Muscle layer of colon (tissue), 2 donors: Measurements from ENCODE around the gene CGB3.
"Not testable (repeated sequence)": the region's sequence is repeated elsewhere in the genome, so short reads cannot be mapped to it uniquely, and the experiment has no call there.

Source experiments
- H3K27ac ChIP-seq: one replicate; pipeline ENCODE4 v1.7.0; 2013; ENCODE audit warnings: low read depth, mild to moderate bottlenecking, low read length, moderate library complexity
- H3K27me3 ChIP-seq, 2 donors: one replicate each; pipeline ENCODE4 v1.7.0; 2013; ENCODE audit warnings: low read length in 2 of 2, mild to moderate bottlenecking in 2 of 2; ENCODE audit not compliant: insufficient read depth in 2 of 2, control insufficient read depth in 1 of 2
- H3K36me3 ChIP-seq: one replicate; pipeline ENCODE4 v1.7.0; 2013; ENCODE audit warnings: mild to moderate bottlenecking, low read length; ENCODE audit not compliant: insufficient read depth
- H3K4me1 ChIP-seq: one replicate; pipeline ENCODE4 v1.7.0; 2013; ENCODE audit warnings: mild to moderate bottlenecking, low read length; ENCODE audit not compliant: insufficient read depth
- H3K4me3 ChIP-seq, 2 donors: one replicate each; pipeline ENCODE4 v1.7.0; 2013; ENCODE audit warnings: low read length in 2 of 2, low read depth in 1 of 2, mild to moderate bottlenecking in 1 of 2, moderate library complexity in 1 of 2
- H3K9ac ChIP-seq: one replicate; pipeline ENCODE4 v1.7.0; 2013; ENCODE audit warnings: low read length
- H3K9me3 ChIP-seq: one replicate; pipeline ENCODE4 v1.7.0; 2013; ENCODE audit warnings: mild to moderate bottlenecking, low read length
- donor health status: abdominal sarcoma.
- donor health status: Adenocarcinoma of cecum.

Gene CGB3

GRCh38 chr19:49020342-49020741 lies 3.8 kb downstream of the CGB3 start:
- Histone ChIP-seq H3K27me3 (peaks cover 0 to 37% of the 10 kb centered on the region in 2 donors), H3K27ac (no peak overlapping the region), H3K9me3 (no peaks in the 10 kb centered on the region), H3K4me1 (no peaks in the 10 kb centered on the region), H3K4me3 (no peak overlapping the region), H3K9ac (no peak overlapping the region), H3K36me3 (peaks cover 7% of the 10 kb centered on the region)

GRCh38 chr19:49019242-49019932 lies 4.7 kb downstream of the CGB3 start:
- Histone ChIP-seq H3K4me3 (peak overlapping the region in 1 of 2 donors; percentile 53), H3K9ac (no peak overlapping the region)

GRCh38 chr19:49018388-49019241 lies 5.5 kb downstream of the CGB3 start:
- not testable (repeated sequence) for H3K27ac ChIP-seq, H3K9me3 ChIP-seq, H3K9ac ChIP-seq, H3K4me1 ChIP-seq
- H3K36me3 ChIP-seq, result peaks cover 10% of the 10 kb centered on the region
- H3K4me3 ChIP-seq, result peak overlapping the region in 1 of 2 donors; percentile 53
- peaks cover 0 to 37% of the 10 kb centered on the region in 2 donors for H3K27me3 ChIP-seq

More at GRCh38 chr19:49019242-49019932, 4.7 kb downstream of the CGB3 start:
- Histone ChIP-seq H3K36me3 (peaks cover 10% of the 10 kb centered on the region), H3K9me3 (no peaks in the 10 kb centered on the region), H3K27ac (no peak overlapping the region), H3K4me1 (no peaks in the 10 kb centered on the region), H3K27me3 (peaks cover 0 to 37% of the 10 kb centered on the region in 2 donors)

- H3K27me3 ChIP-seq, result peaks cover 0 to 37% of the 10 kb centered on the region in 2 donors
- no peak overlapping the region for H3K27ac ChIP-seq
- peaks cover 10% of the 10 kb centered on the region for H3K36me3 ChIP-seq
- no peaks in the 10 kb centered on the region for H3K4me1 ChIP-seq
- no peak overlapping the region for H3K9ac ChIP-seq
- H3K4me3 ChIP-seq, result peak overlapping the region; percentile 53 to 64
- no peaks in the 10 kb centered on the region for H3K9me3 ChIP-seq
Observed at GRCh38 chr19:49017666-49018351, 6.3 kb downstream of the CGB3 start.

GRCh38 chr19:49017041-49017665 lies 7.0 kb downstream of the CGB3 start, which contains the start of gene LHB:
TSS of gene LHB (minus strand) at chr19:49017091. CDS start at chr19:49017081, 10 bp downstream.
- Histone ChIP-seq H3K4me3 (peak within 1 kb of the TSS; percentile 53 to 64), H3K9me3 (no peaks in the 10 kb centered on the region), H3K27me3 (peaks cover 0 to 37% of the 10 kb centered on the region in 2 donors), H3K27ac (no peak within 1 kb of the TSS), H3K36me3 (peaks cover 10% of the 10 kb centered on the region), H3K9ac (no peak within 1 kb of the TSS), H3K4me1 (no peaks in the 10 kb centered on the region)

GRCh38 chr19:49016067-49016839 lies 7.9 kb downstream of the CGB3 start:
- no peaks in the 10 kb centered on the region for H3K4me1 ChIP-seq
- H3K36me3 ChIP-seq, result peaks cover 10% of the 10 kb centered on the region
- H3K27ac ChIP-seq, result no peak overlapping the region
- no peaks in the 10 kb centered on the region for H3K9me3 ChIP-seq
- peaks cover 0 to 37% of the 10 kb centered on the region in 2 donors for H3K27me3 ChIP-seq
- no peak overlapping the region for H3K9ac ChIP-seq
- no peak overlapping the region for H3K4me3 ChIP-seq

GRCh38 chr19:49014870-49015255 lies 9.3 kb downstream of the CGB3 start:
- Histone ChIP-seq H3K36me3 (peaks cover 20% of the 10 kb centered on the region), H3K27me3 (peaks cover 0 to 24% of the 10 kb centered on the region in 2 donors)

GRCh38 chr19:49014123-49014869 lies 9.8 kb downstream of the CGB3 start:
- Histone ChIP-seq H3K9me3 (no peaks in the 10 kb centered on the region), H3K27me3 (peaks cover 0 to 18% of the 10 kb centered on the region in 2 donors), H3K36me3 (peaks cover 23% of the 10 kb centered on the region), H3K4me3 (no peak overlapping the region), H3K4me1 (no peaks in the 10 kb centered on the region), H3K27ac (no peak overlapping the region), H3K9ac (no peak overlapping the region)

More at GRCh38 chr19:49014870-49015255, 9.3 kb downstream of the CGB3 start:
- no peaks in the 10 kb centered on the region for H3K4me1 ChIP-seq
- no peaks in the 10 kb centered on the region for H3K9me3 ChIP-seq
- H3K4me3 ChIP-seq, result no peak overlapping the region
- no peak overlapping the region for H3K9ac ChIP-seq
- no peak overlapping the region for H3K27ac ChIP-seq

GRCh38 chr19:49011194-49011593 lies 12.9 kb downstream of the CGB3 start:
- Histone ChIP-seq H3K36me3 (peaks cover 29% of the 10 kb centered on the region), H3K4me3 (no peak overlapping the region), H3K4me1 (no peaks in the 10 kb centered on the region), H3K9me3 (no peaks in the 10 kb centered on the region), H3K27me3 (no peaks in the 10 kb centered on the region), H3K27ac (no peak overlapping the region), H3K9ac (no peak overlapping the region)

GRCh38 chr19:49010453-49010852 lies 13.7 kb downstream of the CGB3 start:
- no peak overlapping the region for H3K4me3 ChIP-seq
- no peak overlapping the region for H3K27ac ChIP-seq
- H3K4me1 ChIP-seq, result no peaks in the 10 kb centered on the region
- peaks cover 27% of the 10 kb centered on the region for H3K36me3 ChIP-seq
- no peak overlapping the region for H3K9ac ChIP-seq
- no peaks in the 10 kb centered on the region for H3K9me3 ChIP-seq
- H3K27me3 ChIP-seq, result no peaks in the 10 kb centered on the region
